Measurements from ENCODE around the gene LRRN2.

Gene LRRN2

DNA sequence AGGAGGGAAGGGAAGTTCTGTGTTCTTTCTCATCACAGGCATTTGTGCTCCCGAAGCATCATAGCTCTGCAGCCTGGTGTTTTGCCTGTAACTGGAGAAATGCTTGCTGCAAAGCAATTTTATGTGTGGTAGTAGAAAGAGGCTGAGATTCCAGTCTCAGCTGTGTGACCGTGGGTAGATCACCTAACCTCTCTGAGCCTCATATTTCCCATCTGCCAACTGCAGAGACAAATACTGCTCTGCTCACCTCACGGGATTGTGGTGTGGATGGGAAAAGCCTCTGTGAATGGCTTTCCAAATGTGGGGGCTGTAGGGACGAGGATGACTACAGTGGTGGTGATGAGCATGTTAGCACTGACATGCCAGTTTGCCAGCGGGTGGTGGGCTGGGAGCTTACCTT is 85.3 kb downstream of the LRRN2 start:
- no peak for DNase-seq (ENCODE audit: low spot score)

DNA sequence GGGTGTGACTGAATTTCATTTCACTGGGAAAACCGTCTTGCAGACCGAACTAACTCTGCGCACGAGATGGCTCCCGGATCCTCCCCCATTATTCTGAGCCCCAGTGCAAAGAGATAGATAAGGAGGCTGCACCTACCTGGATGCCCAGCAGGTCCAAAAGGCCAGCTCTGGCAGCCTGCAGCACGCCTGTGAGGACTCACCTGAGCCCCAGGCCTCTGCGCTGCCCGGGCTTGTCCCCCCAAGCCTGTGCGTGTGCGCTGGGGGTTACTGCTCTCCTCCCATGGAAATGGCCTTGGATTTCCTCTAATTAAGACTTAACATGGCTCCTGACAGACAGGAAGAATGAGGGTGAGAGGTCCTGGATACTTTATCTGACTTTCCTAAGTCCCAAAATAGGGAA is 85.9 kb downstream of the LRRN2 start:
- no peak for DNase-seq (ENCODE audit: low spot score)

DNA sequence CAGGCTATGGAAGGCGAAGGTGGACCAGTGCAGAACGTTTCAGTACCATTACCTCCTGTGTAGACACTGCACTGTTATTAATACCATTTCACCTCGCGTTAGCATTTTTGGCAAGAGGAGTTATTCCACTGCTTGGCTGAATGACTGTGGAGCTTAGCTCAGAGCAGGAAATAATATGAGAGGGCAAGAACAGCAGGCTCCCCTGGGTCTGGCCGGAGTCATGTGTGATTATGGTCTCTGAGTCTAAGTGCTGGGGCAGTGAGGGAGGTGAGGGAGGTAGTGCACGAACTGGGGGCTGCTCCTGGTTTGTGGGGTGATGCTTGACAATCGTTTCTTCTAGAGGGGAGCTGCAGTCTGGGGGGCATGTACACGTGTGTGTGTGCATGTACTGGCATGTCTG is 86.4 kb downstream of the LRRN2 start:
- no peak for DNase-seq (ENCODE audit: low spot score)

- DNase-seq (ENCODE audit: low spot score), result no peak
These were observed 87.1 kb downstream of the LRRN2 start for GRCh38 chr1:204598319-204598969.

- DNase-seq (ENCODE audit: low spot score), result no peak
These were observed 93.1 kb downstream of the LRRN2 start for GRCh38 chr1:204592246-204592948.

DNA sequence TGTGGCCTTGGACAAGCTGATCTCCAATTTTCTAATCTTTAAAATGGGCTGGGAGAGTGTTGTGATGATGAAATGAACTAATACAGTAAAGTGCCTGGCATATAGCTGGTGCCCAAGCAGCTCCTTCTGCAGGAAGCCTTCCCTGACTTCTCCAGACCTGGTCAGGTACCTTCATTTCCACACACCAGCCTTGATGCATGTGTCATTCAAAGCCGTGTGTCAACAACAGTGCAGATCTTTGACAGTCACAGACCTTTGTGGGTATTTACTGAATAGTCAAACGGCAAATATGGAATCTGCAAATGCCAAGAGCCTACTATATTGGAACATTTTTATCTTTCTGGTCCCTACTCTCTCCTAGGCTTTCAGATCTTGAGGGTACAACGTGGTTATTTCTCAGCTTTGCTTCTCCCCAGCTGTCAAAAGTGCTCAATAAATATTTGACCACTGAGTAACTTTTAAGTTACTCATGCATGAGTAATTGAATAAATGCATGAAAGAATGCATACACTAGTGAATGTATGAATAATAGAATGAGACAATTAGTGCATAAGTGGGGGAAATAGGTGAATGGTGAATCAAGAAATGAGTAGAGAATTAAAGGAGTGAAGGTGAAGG is 94.0 kb downstream of the LRRN2 start:
- no peak for DNase-seq (ENCODE audit: low spot score)

DNA sequence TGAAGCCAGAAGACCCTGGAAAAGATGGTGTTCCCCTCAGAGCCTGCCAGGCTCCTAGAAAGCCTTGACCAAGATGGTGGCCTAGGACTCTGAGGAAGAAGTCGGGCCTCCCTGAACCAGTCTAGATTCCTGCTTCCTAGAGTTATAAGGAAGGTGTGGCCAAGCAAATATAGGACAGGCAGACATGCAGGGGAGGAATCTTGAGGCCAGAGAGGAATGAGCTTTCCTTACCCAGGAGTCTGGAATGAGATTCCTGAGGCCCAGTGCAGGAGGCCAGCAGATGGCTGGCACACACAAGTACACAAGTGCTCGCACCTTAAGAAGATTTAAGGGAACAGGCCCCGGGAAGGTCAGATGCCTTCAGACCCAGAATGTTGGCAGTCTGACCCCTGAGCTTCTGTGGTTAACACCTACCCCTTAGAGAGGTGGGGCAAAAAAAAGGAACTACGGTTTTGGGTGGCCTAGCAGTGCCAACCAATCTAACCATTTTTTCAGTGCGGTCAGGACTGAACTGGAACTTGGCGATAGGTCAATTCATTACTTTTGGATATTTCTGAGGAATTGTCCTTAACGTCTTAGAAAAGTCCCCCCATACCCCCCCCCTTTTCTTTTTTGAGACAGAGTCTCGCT is 96.0 kb downstream of the LRRN2 start:
- DNase-seq (ENCODE audit: low spot score), result no peak

- no peak for DNase-seq (ENCODE audit: low spot score)
These were observed 96.7 kb downstream of the LRRN2 start for GRCh38 chr1:204588826-204589225.

- no peak for DNase-seq (ENCODE audit: low spot score)
These were observed 97.9 kb downstream of the LRRN2 start for GRCh38 chr1:204587621-204588020.

DNA sequence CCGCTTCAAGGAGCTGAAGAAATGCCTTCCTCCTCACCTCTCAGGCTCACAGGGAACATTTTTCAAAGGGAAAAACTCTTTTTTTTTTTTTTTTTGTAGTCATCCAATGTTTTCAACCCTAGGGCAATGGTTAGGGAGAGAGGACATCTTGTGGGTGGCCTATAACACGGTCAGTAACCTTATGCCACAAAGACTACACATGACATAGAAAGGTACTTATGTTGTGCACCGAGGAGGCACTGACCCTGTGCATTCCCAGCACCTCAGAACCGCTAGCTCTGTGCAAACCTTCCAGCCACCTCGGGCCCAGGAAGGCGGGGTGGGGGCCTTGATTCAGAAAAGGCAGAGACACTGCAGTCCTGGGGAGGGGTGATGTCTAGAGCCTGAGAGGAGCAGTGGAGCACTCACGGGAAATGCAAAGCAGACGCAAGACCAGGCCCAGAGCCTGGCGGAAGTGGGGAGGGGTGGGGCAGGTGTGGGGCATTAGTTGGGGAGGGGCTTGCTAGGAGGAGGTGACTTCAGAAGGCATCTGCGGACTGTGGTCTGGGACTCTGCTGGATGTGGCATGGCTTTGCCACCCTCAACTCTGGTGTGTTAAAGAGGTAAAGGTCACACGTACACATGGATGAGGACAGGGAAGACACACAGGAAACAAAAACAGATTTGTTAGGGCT is 100.7 kb downstream of the LRRN2 start:
- DNase-seq (ENCODE audit: low spot score), result peak; percentile 53

GRCh38 chr1:204583909-204584632 is 101.5 kb downstream of the LRRN2 start:
- no peak for DNase-seq (ENCODE audit: low spot score)

DNA sequence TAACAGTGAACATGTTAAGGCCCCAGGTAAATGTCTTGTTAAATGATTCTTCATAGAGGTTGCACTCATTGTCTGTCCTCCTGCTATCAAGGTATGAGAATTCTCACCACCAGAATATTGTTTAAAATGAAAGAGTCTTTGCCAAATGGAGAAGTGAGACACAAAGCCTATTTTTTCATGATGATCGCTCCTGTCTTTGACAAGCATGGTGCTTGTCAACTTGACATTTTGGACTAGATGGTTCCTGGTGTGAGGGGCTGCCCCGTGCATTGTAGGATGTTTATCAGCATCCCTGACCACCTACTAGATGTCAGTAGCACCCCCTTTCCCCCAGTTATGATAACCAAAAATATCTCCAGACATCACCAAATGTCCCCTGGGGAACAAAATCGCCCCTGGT is 103.8 kb downstream of the LRRN2 start:
- no peak for DNase-seq (ENCODE audit: low spot score)

- no peak for DNase-seq (ENCODE audit: low spot score)
These were observed 104.7 kb downstream of the LRRN2 start for GRCh38 chr1:204580862-204581261.

DNA sequence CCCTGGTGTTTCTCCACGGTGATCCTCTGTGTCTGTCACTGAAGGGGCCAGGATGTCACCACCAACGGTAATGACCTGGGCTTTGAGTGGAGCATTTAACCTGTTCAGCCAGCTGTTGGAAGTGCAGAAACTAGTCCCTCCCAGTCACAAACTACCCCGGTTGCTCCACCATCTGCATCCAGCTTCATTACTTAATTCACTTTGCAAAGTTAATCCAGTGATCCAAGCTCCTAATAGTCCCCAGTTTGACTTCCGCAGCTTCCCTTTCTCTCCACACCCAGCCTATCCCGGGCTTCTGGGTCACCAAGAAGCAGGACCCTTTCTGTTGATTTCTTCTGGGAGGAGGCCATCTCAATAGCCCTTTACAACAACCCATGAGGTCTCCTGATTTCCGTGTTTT is 105.9 kb downstream of the LRRN2 start:
- no peak for DNase-seq (ENCODE audit: low spot score)

DNA sequence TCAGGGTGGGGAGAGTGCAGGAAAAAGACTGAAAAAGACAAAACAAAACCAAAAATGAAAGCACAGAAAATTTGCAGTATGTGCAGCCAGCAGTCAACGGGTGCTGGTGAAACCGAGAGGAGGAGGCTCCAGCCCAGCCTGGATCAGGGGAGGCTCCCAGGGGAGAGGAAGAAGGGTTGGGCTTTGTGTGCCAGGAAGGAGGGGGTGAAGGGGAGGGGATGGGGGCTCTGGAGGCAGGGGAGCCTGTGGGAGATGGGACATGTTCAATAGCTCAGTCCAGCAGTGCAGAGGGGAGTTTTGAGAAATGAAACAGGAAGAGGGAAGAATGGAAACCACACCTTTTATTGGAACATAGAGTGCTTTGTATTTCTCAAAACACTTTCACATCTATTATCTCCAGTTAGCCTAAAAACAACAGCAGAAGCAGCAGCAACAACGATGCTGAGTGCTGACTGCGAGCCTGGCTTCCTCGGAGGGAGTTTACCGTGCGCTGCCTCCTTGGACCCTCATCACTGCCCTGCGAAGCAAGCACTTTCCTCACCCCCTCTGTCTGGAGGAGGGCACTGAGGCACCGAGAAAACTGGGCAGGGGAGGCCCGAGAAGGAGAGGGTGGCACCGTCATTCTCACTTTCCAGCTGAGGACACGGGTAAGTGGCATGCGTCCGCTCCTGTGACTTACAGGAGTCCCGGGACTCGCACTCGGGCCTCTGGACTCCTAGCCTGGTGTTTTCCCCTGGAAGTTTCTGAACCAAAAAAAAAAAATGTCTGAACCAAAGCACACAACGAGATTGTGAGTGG is 106.5 kb downstream of the LRRN2 start:
- peak; percentile 63 for DNase-seq (ENCODE audit: low spot score)

GRCh38 chr1:204577794-204578478 is 107.6 kb downstream of the LRRN2 start:
- no peak for DNase-seq (ENCODE audit: low spot score)

- DNase-seq (ENCODE audit: low spot score), result no peak
These were observed 109.1 kb downstream of the LRRN2 start for GRCh38 chr1:204576422-204576821.

- no peak for DNase-seq (ENCODE audit: low spot score)
These were observed 110.0 kb downstream of the LRRN2 start for GRCh38 chr1:204575221-204576190.

DNA sequence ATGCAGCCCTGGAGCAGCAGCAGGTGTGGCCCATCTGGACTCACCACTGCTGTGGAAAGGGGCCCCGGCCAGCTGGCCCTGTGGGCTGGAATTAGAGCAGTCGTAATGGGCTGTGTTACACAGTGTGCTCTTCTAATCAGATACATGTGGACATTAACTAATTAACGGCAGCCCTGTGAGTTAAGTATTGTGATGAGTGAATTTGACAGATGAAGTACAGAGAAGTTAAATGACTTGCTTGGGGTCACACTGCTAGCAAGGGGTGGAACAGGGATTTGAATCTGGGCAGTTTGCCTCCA is 110.7 kb downstream of the LRRN2 start:
- no peak for DNase-seq (ENCODE audit: low spot score)

Measured in germinal center (tissue), 1 donor.